Neuronal stem cell (in vitro differentiated cells): Measurements from ENCODE around the gene XPR1.

Source experiments
- DNase-seq: peaks from one replicate; pipeline ENCODE4 v3.0.0-alpha.2; 2013; ENCODE audit warnings: low spot score
- H2AFZ ChIP-seq: one replicate; pipeline ENCODE4 v1.6.1; 2013; ENCODE audit warnings: mild to moderate bottlenecking, low read length, inconsistent platforms
- H2AK5ac ChIP-seq: 2 replicates; pipeline ENCODE4 v1.6.1; 2013; ENCODE audit warnings: low read depth, mild to moderate bottlenecking, inconsistent platforms, low read length, moderate library complexity, mixed read lengths
- H2BK120ac ChIP-seq: 2 replicates; pipeline ENCODE4 v1.6.1; 2013; ENCODE audit warnings: low read depth, mild to moderate bottlenecking, inconsistent platforms, low read length, moderate library complexity, mixed read lengths
- H2BK12ac ChIP-seq: one replicate; pipeline ENCODE4 v1.6.1; 2013; ENCODE audit warnings: low read length, inconsistent platforms
- H2BK15ac ChIP-seq: 2 replicates; pipeline ENCODE4 v1.6.1; 2013; ENCODE audit warnings: mild to moderate bottlenecking, low read length, inconsistent platforms, mixed read lengths
- H2BK5ac ChIP-seq: one replicate; pipeline ENCODE4 v1.6.1; 2013; ENCODE audit warnings: inconsistent platforms, mild to moderate bottlenecking, low read length, moderate library complexity
- H3K14ac ChIP-seq: one replicate; pipeline ENCODE4 v1.6.1; 2013; ENCODE audit warnings: low read length, inconsistent platforms
- H3K18ac ChIP-seq: 2 replicates; pipeline ENCODE4 v1.6.1; 2013; ENCODE audit warnings: low read length, inconsistent platforms
- H3K23ac ChIP-seq: 2 replicates; pipeline ENCODE4 v1.6.1; 2013; ENCODE audit warnings: low read depth, mild to moderate bottlenecking, mixed read lengths, low read length, inconsistent platforms; ENCODE audit not compliant: poor library complexity
- H3K27ac ChIP-seq: replicated peaks from 3 replicates; pipeline ENCODE4 v1.5.1; 2013; ENCODE audit warnings: low read length, inconsistent platforms
- H3K27me3 ChIP-seq, 3 experiments: 2 replicates each; pipeline ENCODE4 v1.6.1; 2013; ENCODE audit warnings: low read length in 3 of 3, mild to moderate bottlenecking in 2 of 3, inconsistent platforms in 1 of 3, low read depth in 1 of 3, mixed read lengths in 1 of 3, moderate library complexity in 1 of 3; ENCODE audit not compliant: control insufficient read depth in 3 of 3, insufficient read depth in 3 of 3
- H3K36me3 ChIP-seq, 2 donors: replicated peaks in 1 of 2; 2 replicates each; pipeline ENCODE4 v1.6.1; 2013; ENCODE audit warnings: low read length in 2 of 2; ENCODE audit not compliant: control insufficient read depth in 2 of 2, insufficient read depth in 2 of 2
- H3K4ac ChIP-seq: 2 replicates; pipeline ENCODE4 v1.6.1; 2013; ENCODE audit warnings: inconsistent platforms, mild to moderate bottlenecking, low read length, moderate library complexity
- H3K4me1 ChIP-seq, 2 donors: 1 replicate in 1 of 2; 2 replicates in 1 of 2; pipeline ENCODE4 v1.6.1; 2013; ENCODE audit warnings: low read length in 2 of 2, low read depth in 1 of 2; ENCODE audit not compliant: control insufficient read depth in 2 of 2, insufficient read depth in 1 of 2
- H3K4me2 ChIP-seq: one replicate; pipeline ENCODE4 v1.6.1; 2013; ENCODE audit warnings: mild to moderate bottlenecking, low read length, inconsistent platforms; ENCODE audit not compliant: insufficient read depth, poor library complexity, severe bottlenecking
- H3K4me3 ChIP-seq, 2 donors: 2 replicates each; pipeline ENCODE4 v1.5.1; 2013; ENCODE audit warnings: low read length in 2 of 2, mild to moderate bottlenecking in 2 of 2, inconsistent platforms in 1 of 2, moderate library complexity in 1 of 2
- H3K79me1 ChIP-seq: one replicate; pipeline ENCODE4 v1.6.1; 2013; ENCODE audit warnings: low read depth, mild to moderate bottlenecking, inconsistent platforms, low read length, moderate library complexity
- H3K9ac ChIP-seq: one replicate; pipeline ENCODE4 v1.6.1; 2013; ENCODE audit warnings: mild to moderate bottlenecking, low read depth, low read length, inconsistent platforms; ENCODE audit not compliant: poor library complexity
- H3K9me3 ChIP-seq, 2 donors: replicated peaks in 1 of 2; 2 replicates each; pipeline versions ENCODE3 to v1.6.1; 2013; ENCODE audit warnings: low read length in 2 of 2, mild to moderate bottlenecking in 2 of 2, inconsistent platforms in 1 of 2, low read depth in 1 of 2, mixed read lengths in 1 of 2, moderate library complexity in 1 of 2; ENCODE audit not compliant: control insufficient read depth in 2 of 2, insufficient read depth in 1 of 2
- H4K8ac ChIP-seq: one replicate; pipeline ENCODE4 v1.6.1; 2013; ENCODE audit warnings: low read depth, mild to moderate bottlenecking, inconsistent platforms, low read length, moderate library complexity
- H4K91ac ChIP-seq: one replicate; pipeline ENCODE4 v1.6.1; 2013; ENCODE audit warnings: low read length, low read depth, mild to moderate bottlenecking, inconsistent platforms; ENCODE audit not compliant: poor library complexity
- WGBS, 2 donors: extraction: QIAGEN DNeasy Blood & Tissue Kit; methylation state at CpG; one replicate each; pipeline ENCODE4 v1.1.7; 2013; ENCODE audit warnings: missing lambda C conversion rate in 2 of 2, mixed read lengths in 1 of 2; ENCODE audit not compliant: insufficient read length in 2 of 2, insufficient replicate concordance in 1 of 2; ENCODE audit errors: extremely low coverage in 2 of 2; 5-methylcytosine and 5-hydroxymethylcytosine counted together

The XPR1 gene

DNA sequence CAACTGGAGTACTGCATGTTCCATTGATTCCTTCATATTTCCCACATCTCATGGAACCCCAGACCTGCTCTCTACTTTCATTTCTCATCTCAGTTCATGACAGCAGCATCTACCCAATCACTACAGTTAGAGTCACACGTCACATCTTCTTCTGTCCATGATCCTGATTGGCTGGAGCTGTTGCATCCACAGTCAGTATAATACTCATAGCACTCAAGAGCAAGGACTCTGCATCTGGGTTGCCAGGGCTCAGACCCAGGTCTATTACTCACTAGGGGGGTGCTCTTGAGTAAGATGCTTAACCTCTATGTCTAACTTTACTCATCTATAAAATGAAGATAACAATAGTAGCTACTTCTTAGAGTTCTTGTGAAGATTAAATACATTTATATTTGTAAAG lies 4.4 kb upstream of the XPR1 start:
- no peak overlapping the region for H3K23ac ChIP-seq
- no peak overlapping the region for H2BK5ac ChIP-seq
- DNase-seq: no peak
- no peak overlapping the region for H3K4ac ChIP-seq
- no peak overlapping the region for H4K8ac ChIP-seq
- no peak overlapping the region for H2AFZ ChIP-seq
- no peak overlapping the region for H3K14ac ChIP-seq
- H3K27me3 ChIP-seq: no peaks in the 10 kb centered on the region
- no peaks in the 10 kb centered on the region for H3K36me3 ChIP-seq
- no peak overlapping the region for H2BK15ac ChIP-seq
- H3K9ac ChIP-seq: no peak overlapping the region
- no peak overlapping the region for H4K91ac ChIP-seq
- H3K4me1 ChIP-seq: no peaks in the 10 kb centered on the region
- no peaks in the 10 kb centered on the region for H3K9me3 ChIP-seq
- no peak overlapping the region for H3K4me3 ChIP-seq
- no peak overlapping the region for H3K4me2 ChIP-seq
- WGBS, 2 donors: no CpG with 5 or more reads among the region's 1 CpG
- no peak overlapping the region for H3K27ac ChIP-seq
- no peak overlapping the region for H2BK120ac ChIP-seq
- no peaks in the 10 kb centered on the region for H3K79me1 ChIP-seq
- no peak overlapping the region for H2AK5ac ChIP-seq
- no peak overlapping the region for H3K18ac ChIP-seq
- no peak overlapping the region for H2BK12ac ChIP-seq

DNA sequence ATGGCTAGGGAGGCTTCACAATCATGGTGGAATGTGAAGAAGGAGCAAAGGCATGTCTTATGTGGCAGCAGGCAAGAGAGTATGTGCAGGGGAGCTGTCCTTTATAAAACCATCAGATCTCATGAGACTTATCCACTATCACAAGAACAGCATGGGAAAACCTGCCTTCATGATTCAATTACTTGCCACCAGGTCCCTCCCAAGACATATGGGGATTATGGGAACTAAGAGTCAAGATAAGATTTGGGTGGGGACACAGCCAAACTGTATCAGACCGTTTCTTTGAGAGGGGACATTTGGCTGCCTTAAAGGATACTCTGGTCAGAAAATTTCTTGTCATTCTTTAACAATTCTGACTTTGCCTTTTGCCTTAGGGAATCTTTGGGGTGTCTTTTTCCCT lies 3.2 kb upstream of the XPR1 start:
- Histone ChIP-seq H3K27me3 (no peaks in the 10 kb centered on the region), H4K8ac (no peak overlapping the region), H3K36me3 (no peaks in the 10 kb centered on the region), H3K9me3 (no peaks in the 10 kb centered on the region), H2BK15ac (no peak overlapping the region), H2AFZ (no peak overlapping the region), H2BK12ac (no peak overlapping the region), H3K4ac (no peak overlapping the region), H3K18ac (no peak overlapping the region), H3K4me2 (no peak overlapping the region), H3K23ac (no peak overlapping the region), H4K91ac (no peak overlapping the region), H3K9ac (no peak overlapping the region), H2AK5ac (no peak overlapping the region), H3K4me1 (no peaks in the 10 kb centered on the region), H3K4me3 (no peak overlapping the region), H2BK5ac (no peak overlapping the region), H3K14ac (no peak overlapping the region), H3K79me1 (peaks cover 2% of the 10 kb centered on the region), H2BK120ac (no peak overlapping the region), H3K27ac (no peak overlapping the region)
- no CpG with 5 or more reads among the region's 1 CpG for WGBS, 2 donors
- no peak for DNase-seq

DNA sequence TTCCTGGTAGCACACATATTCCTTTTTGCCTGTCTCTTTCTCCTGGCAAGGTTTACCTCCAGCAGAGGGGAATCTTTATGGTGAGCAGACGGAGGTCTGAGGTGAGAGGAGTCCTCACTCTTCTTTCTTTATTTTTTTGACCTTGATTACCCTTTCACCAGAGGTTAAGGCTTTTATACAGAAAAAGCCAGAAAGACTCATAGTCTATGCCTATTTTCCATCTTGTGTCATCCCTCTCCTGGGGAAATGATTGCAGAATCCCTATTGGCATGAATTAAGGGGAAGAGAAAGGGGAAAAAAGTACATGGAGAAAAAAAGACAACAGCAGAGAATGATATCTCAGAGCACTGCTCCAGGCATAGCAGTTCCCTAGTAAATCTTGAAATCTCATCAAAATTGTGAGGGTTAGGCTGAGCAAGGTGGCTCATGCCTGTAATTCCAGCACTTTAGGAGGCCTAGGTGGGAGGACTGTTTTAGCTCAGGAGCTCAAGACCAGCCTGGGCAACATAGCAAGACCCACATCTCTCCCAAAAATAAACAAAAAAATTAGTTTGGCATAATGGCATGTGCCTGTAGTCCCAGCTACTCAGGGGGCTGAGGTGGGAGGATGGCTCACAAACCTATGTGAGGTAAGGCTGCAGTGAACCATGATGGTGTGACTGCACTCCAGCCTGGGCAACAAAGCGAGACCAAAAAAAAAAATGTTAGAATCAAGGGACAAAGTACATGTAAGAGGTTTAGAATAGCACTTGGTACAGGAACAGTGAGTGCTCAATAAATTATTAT lies 1.2 kb upstream of the XPR1 start:
- Histone ChIP-seq H2BK120ac (no peak overlapping the region), H3K14ac (no peak overlapping the region), H3K4ac (no peak overlapping the region), H2BK12ac (no peak overlapping the region), H3K18ac (no peak overlapping the region), H2AFZ (peak overlapping the region; percentile 15), H3K4me1 (peaks cover 0 to 2% of the 10 kb centered on the region in 2 donors), H3K36me3 (no peaks in the 10 kb centered on the region), H2BK15ac (no peak overlapping the region), H3K4me3 (no peak overlapping the region), H2BK5ac (no peak overlapping the region), H2AK5ac (no peak overlapping the region), H4K91ac (no peak overlapping the region), H3K27ac (no peak overlapping the region), H3K23ac (no peak overlapping the region), H4K8ac (no peak overlapping the region), H3K79me1 (peaks cover 2% of the 10 kb centered on the region), H3K27me3 (no peaks in the 10 kb centered on the region), H3K4me2 (no peak overlapping the region), H3K9ac (no peak overlapping the region), H3K9me3 (no peaks in the 10 kb centered on the region)
- no peak for DNase-seq
- WGBS, 2 donors: no CpG with 5 or more reads among the region's 2 CpGs

DNA sequence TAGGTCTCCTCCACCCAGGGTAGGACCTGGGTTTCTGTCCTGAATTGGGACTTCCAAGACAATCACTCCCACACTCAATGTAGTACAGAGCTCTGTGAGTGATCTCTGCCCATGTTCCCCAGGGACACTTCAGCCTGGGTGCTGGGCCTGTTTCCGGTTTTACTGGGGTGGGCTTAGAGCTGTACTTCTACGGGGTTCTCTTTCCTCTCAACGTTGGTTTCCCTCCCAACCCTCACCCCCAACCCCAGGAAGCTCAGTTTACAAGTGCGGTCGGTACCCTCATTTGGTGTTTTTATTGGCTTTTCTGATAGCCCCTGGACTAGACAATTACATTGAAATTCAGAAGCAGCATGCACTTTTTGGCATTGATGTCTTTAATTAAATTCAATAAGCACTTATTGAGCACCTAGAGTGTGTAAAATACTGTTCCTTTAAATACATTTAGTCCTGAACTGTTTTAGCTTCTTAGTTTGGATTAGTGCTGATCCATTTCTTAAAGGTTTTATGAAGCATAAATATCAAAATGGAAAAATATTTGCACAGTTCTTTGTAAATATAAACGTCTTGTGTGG lies 542 bp upstream of the XPR1 start:
- Histone ChIP-seq H3K23ac (no peak overlapping the region), H2AK5ac (no peak overlapping the region), H2BK120ac (no peak overlapping the region), H4K91ac (no peak overlapping the region), H3K4me1 (peaks cover 0 to 2% of the 10 kb centered on the region in 2 donors), H4K8ac (no peak overlapping the region), H2BK15ac (no peak overlapping the region), H3K36me3 (peaks cover 0 to under 1% of the 10 kb centered on the region in 2 donors), H2AFZ (peak overlapping the region; percentile 77), H3K9me3 (no peaks in the 10 kb centered on the region), H2BK12ac (no peak overlapping the region), H3K27me3 (no peaks in the 10 kb centered on the region), H3K4me3 (no peak overlapping the region), H3K14ac (no peak overlapping the region), H3K18ac (no peak overlapping the region), H3K79me1 (peaks cover 2% of the 10 kb centered on the region), H2BK5ac (no peak overlapping the region), H3K4ac (no peak overlapping the region), H3K9ac (no peak overlapping the region), H3K4me2 (no peak overlapping the region), H3K27ac (no peak overlapping the region)
- no CpG with 5 or more reads among the region's 6 CpGs for WGBS, 2 donors
- no peak for DNase-seq
